Psoas muscle (tissue), 8 donors: Measurements from ENCODE around the gene PHOSPHO1. TPM values are rescaled to one million over a fixed set of nuclear protein-coding genes. Genes with fewer than 3 reads are reported as not detected.

Experiments
- ATAC-seq, 4 donors: fragments of 200-7000 bp; cut with Tn5 transposase; one replicate each; pipeline ENCODE4 v1.9.1; 2020; ENCODE audit warnings: moderate library complexity in 3 of 4, mild to moderate bottlenecking in 2 of 4
- DNase-seq, 2 donors: peaks; one replicate each; pipeline ENCODE4 v3.0.0-alpha.2; 2020
- H3K27ac ChIP-seq: fragments of 200-600 bp; one replicate; pipeline ENCODE4 v1.8.0; 2022
- H3K27me3 ChIP-seq, 3 donors: fragments of 200-600 bp in 1 of 3; one replicate each; pipeline versions ENCODE4 v1.6.1 to v1.8.0; 2013 to 2022; ENCODE audit warnings: low read length in 2 of 3, mild to moderate bottlenecking in 2 of 3, moderate library complexity in 1 of 3; ENCODE audit not compliant: insufficient read depth in 3 of 3
- H3K36me3 ChIP-seq, 2 donors: fragments of 200-600 bp in 1 of 2; one replicate each; pipeline versions ENCODE4 v1.6.1 to v1.8.0; 2013 to 2022; ENCODE audit warnings: low read depth in 1 of 2, mild to moderate bottlenecking in 1 of 2, moderate library complexity in 1 of 2; ENCODE audit not compliant: insufficient read depth in 1 of 2
- H3K4me1 ChIP-seq: fragments of 200-600 bp; one replicate; pipeline ENCODE4 v1.8.0; 2022
- H3K4me3 ChIP-seq: fragments of 200-600 bp; one replicate; pipeline ENCODE4 v1.8.0; 2022; ENCODE audit warnings: mild to moderate bottlenecking
- H3K9me3 ChIP-seq: fragments of 200-600 bp; one replicate; pipeline ENCODE4 v1.8.0; 2022
- WGBS, 3 donors: extraction: QIAGEN DNeasy Blood & Tissue Kit; methylation state at CpG; one replicate each; pipeline versions ENCODE4 v1.1.6 to v1.1.7; 2013; 5-methylcytosine and 5-hydroxymethylcytosine counted together
- intact Hi-C, 2 donors: fragments of 100-400 bp; cut with DNase I; formaldehyde crosslinking; loops; one replicate each; pipeline versions ENCODE4 v1.11.0 to v1.14.2; 2022
- polyA plus RNA-seq, 3 donors: library from polyadenylated mRNA; stranded (reverse); fragments of 200-250 nt; gene quantifications; one replicate each; pipeline ENCODE4 v1.2.3, GENCODE V29; 2013
- total RNA-seq, 4 donors: library from RNA; stranded (reverse); fragmentation: NEBNext Ultra II Directional in 2 of 4; extraction: Animal tissue kit (Norgen Biotek cat#: 25700) in 2 of 4; gene quantifications; one replicate each; pipeline versions ENCODE4 v1.2.1 to v1.2.4, GENCODE V29; 2021 to 2023
- TF ChIP-seq, protein P1 (sequence below): fragments of 200-600 bp; IDR thresholded peaks from one replicate; pipeline ENCODE4 v1.8.0; 2022; ENCODE audit warnings: antibody characterized with exemption
- donor health status: healthy with polysubstance abuse.
- donor health status: DM: no; HTN: no; CAD: no; lungs with moderate emphysema.
- donor health status: Bipolar disorder and iron deficiency.
- donor health status: healthy.
- donor health status: DM: yes; HTN: yes; CAD: no.
- donor health status: DM: no; HTN: no; CAD: no.
- donor health status: DM: no; HTN: no; CAD: no.
- donor health status: DM: yes; HTN: yes; CAD: no.

Gene PHOSPHO1
- total and polyA plus RNA-seq, 7 donors = 0.30 to 4.2 (median 0.70) TPM

- Histone ChIP-seq H3K27me3 (peaks cover 0 to 54% (median 13%) of the 10 kb centered on the region in 3 donors), H3K36me3 (no peaks in the 10 kb centered on the region), H3K4me1 (peaks cover 5% of the 10 kb centered on the region), H3K9me3 (no peaks in the 10 kb centered on the region), H3K27ac (no peak overlapping the region), H3K4me3 (peak overlapping the region; percentile 39)
- 6 to 20% (median 11%) methylated on average over 31 of the region's 31 CpGs for WGBS, 3 donors
- intact Hi-C loops = no loop called here
- TF ChIP-seq, protein P1, sequence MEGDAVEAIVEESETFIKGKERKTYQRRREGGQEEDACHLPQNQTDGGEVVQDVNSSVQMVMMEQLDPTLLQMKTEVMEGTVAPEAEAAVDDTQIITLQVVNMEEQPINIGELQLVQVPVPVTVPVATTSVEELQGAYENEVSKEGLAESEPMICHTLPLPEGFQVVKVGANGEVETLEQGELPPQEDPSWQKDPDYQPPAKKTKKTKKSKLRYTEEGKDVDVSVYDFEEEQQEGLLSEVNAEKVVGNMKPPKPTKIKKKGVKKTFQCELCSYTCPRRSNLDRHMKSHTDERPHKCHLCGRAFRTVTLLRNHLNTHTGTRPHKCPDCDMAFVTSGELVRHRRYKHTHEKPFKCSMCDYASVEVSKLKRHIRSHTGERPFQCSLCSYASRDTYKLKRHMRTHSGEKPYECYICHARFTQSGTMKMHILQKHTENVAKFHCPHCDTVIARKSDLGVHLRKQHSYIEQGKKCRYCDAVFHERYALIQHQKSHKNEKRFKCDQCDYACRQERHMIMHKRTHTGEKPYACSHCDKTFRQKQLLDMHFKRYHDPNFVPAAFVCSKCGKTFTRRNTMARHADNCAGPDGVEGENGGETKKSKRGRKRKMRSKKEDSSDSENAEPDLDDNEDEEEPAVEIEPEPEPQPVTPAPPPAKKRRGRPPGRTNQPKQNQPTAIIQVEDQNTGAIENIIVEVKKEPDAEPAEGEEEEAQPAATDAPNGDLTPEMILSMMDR = peak; percentile 57
- ATAC-seq (peak in 3 of 4 donors; percentile 38 to 56 (median 39)), DNase-seq (peak; percentile 54 to 75)
These were observed 6.9 kb downstream of the PHOSPHO1 start for GRCh38 chr17:49223517-49224197.

GRCh38 chr17:49223168-49223516 lies 7.4 kb downstream of the PHOSPHO1 start:
- DNase-seq (no peak), ATAC-seq (no peak)
- H3K4me1 ChIP-seq = peaks cover 5% of the 10 kb centered on the region
- no peaks in the 10 kb centered on the region for H3K36me3 ChIP-seq
- H3K9me3 ChIP-seq = no peaks in the 10 kb centered on the region
- intact Hi-C loops = no loop called here
- no peak overlapping the region for H3K27ac ChIP-seq
- TF ChIP-seq, protein P1 = no peak
- peaks cover 0 to 54% (median 13%) of the 10 kb centered on the region in 3 donors for H3K27me3 ChIP-seq
- H3K4me3 ChIP-seq = no peak overlapping the region
- WGBS, 3 donors = 14 to 25% (median 20%) methylated on average over 9 of the region's 9 CpGs

DNA sequence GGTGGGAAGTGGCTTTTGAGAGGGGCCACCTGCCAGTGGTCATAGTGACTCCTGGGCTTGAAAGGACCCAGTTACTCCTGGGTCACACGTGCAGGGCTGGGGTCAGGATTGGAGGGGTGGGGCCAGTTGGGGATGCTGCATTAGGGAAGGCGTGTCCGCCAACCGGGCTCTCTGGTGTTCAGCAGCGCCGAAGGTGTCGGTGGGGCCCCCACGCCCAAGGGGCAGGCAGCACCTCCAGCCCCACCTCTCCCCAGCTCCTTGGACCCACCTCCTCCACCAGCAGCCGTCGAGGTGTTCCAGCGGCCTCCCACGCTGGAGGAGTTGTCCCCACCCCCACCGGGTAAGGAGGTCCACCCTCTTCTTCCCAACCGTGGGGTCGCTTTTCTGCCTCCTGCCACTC lies 10.6 kb downstream of the PHOSPHO1 start:
- no peak overlapping the region for H3K4me3 ChIP-seq
- H3K9me3 ChIP-seq = no peaks in the 10 kb centered on the region
- DNase-seq = no peak
- 53 to 64% (median 54%) methylated on average over 10 to 15 of the region's 15 CpGs for WGBS, 3 donors
- H3K4me1 ChIP-seq = peaks cover 5% of the 10 kb centered on the region
- TF ChIP-seq, protein P1 = no peak
- ATAC-seq = no peak
- H3K27ac ChIP-seq = no peak overlapping the region
- peaks cover 0 to 49% (median 14%) of the 10 kb centered on the region in 3 donors for H3K27me3 ChIP-seq
- no peaks in the 10 kb centered on the region for H3K36me3 ChIP-seq
- intact Hi-C loops = no loop called here

DNA sequence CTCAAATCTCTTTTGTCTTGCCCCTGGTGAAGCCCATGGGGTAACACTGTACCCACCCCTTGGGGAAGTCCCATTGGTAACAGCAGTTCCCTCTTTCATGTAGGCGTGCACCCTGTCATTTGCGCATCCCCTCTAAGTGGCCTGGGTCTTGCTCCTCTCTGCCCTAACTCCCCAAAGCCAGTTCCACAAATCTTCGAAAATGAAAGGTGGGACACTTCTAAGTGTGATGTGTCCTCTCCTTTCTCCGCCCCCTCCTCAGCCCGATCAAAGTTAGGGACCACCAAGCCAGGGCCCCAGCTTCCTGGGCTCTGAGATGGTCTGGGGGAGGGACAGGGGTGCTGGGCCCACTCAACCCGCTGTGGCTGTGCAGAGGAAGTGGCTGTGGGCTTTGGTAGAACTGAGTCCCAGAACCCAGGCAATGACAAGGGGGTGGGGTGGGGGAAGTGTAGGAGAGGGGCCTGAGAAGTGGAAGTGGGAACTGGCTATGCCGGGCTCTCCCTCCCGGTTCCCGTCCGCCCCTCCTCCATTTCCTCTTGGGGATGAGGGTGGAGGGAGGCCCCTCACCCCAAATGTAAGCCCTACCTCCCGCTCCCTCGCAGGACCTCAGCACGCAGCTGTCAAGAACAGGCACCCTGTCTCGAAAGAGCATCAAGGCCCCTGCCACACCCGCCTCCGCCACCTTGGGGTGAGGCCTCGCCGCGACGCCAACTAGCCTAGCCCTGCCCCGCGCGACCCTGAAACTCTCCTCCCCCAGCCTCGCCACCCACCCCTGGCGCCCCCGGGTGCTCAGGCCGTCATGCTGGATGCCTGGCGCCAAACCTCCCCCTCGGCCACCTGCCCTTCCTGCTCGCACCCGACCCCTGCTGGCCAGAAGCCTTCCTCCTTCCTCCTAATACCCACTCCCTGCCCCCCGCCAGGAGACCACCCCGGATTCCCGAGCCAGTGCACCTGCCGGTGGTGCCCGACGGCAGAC lies 11.4 kb downstream of the PHOSPHO1 start:
- H3K27me3 ChIP-seq = peaks cover 0 to 41% (median 7%) of the 10 kb centered on the region in 3 donors
- no peak overlapping the region for H3K4me3 ChIP-seq
- WGBS, 3 donors = 27 to 36% (median 35%) methylated on average over 35 to 37 of the region's 37 CpGs
- intact Hi-C loops = no loop called here
- no peaks in the 10 kb centered on the region for H3K36me3 ChIP-seq
- peak; percentile 22 to 56 for DNase-seq
- no peak overlapping the region for H3K27ac ChIP-seq
- ATAC-seq = no peak
- H3K9me3 ChIP-seq = no peaks in the 10 kb centered on the region
- H3K4me1 ChIP-seq = peaks cover 5% of the 10 kb centered on the region
- TF ChIP-seq, protein P1 = no peak
